ENCODE measurements around the gene SYT15. TPM values are rescaled to one million over a fixed set of nuclear protein-coding genes. Genes with fewer than 3 reads are reported as not detected.
"Not testable (repeated sequence)": the region's sequence is repeated elsewhere in the genome, so short reads cannot be mapped to it uniquely, and the experiment has no call there.

SYT15 gene
- total RNA-seq, 1 donor from 2014 or later, result 0.65 TPM

GRCh38 chr10:46640005-46640404, 61.1 kb downstream of the SYT15 start:
- DNase-seq (ENCODE audit: low spot score); ATAC-seq: not testable (repeated sequence)

Other genes starting within 250 kb of the SYT15 start
- gene ANXA8L1, start 203.4 kb upstream of the SYT15 start, total RNA-seq, result 0.86 TPM
- gene NPY4R, start 113.2 kb upstream of the SYT15 start, total RNA-seq, result not detected
- gene GPRIN2, start 22.5 kb upstream of the SYT15 start, total RNA-seq, result 1.1 TPM

All from left lobe of liver (tissue), 2 donors.